Stimulated activated CD4-positive, alpha-beta T cell treated with anti-CD3 and anti-CD28 coated beads, TNF-alpha, amount 100 ng/mL, for 4 hours (primary cell): ENCODE results near the gene NUFIP2.
"Not testable (repeated sequence)": the region's sequence is repeated elsewhere in the genome, so short reads cannot be mapped to it uniquely, and the experiment has no call there.

Experiments used
- DNase-seq, 3 experiments: peaks; one replicate each; pipeline ENCODE4 v3.0.0-alpha.2; 2020; ENCODE audit warnings: low read depth in 3 of 3

NUFIP2 gene

DNA sequence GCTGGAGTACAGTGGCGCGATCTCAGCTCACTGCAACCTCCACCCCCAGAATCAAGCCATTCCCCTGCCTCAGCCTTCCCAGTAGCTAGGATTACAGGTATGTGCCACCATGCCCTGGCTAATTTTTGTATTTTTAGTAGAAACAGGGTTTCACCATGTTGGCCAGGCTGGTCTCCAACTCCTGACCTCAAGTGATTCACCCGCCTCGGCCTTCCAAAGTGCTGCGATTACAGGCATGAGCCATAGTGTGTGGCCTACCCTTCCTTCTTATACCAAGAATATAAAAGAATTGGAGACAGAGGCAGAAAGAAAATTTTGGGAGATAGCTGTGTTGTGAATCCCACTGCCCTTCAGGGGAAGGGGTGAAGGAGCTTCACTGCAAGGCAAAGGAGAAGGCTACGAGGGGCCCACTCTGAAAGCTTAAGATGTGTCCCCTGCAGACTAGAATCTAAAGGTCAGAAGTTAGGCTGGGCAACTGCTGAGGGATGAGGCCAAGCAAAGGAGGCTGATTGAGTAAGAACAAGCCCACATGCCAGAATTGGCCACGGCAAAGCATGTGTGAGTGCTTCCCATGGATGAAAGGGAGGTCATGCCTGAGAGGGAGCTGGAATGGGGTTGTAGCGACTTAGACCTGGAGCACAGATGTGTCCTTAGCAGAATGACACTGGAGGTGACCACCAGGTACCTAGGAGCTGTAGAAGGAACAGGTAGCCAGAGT lies 55.7 kb downstream of the NUFIP2 start:
- DNase-seq = no peak

DNA sequence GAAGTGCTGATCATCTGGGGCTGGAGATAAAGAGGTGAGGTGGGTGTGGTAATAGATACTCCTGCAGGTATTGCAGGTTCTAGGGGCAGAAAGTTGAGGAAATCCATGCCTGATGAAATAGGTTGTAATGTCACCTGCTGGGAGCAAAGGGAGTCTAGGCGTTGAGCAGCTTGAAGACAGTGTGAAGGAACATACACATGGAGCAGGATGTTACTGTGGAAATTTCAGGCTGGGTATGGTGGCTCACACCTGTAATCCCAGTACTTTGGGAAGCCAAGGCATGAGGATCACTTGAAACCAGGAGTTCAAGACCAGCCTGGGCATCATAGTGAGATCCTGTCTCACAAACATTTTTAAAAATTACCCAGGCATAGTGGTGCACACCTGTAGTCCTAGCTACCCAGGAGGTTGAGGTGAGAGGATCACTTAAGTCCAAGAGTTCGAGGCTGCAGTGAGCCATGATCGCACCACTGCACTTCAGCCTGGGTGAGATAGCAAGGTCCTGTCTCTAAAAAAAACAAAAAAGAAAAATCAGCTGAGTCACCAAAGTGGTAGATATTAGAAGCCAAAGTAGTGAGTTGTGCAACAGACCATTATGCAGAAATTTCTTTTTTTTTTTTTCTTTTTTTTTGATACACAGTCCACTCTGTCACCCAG lies 56.3 kb downstream of the NUFIP2 start:
- no peak for DNase-seq

DNA sequence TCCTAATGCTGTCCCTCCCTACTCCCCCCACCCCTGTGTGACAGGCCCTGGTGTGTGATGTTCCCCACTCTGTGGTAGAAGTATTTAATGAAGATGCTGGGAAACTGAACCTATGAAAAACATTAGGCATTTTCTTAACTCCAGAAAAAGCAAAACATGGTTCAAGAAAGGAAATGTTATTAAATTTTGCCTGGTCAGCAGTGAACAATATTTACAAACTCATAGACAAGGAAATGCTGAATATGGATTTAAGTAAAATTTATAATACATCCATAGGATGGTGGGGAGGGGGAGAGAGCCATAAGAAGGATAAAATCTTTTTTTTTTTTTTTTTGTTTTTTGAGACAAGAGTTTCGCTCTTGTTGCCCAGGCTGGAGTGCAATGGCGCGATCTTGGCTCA lies 58.0 kb downstream of the NUFIP2 start:
- no peak for DNase-seq

DNA sequence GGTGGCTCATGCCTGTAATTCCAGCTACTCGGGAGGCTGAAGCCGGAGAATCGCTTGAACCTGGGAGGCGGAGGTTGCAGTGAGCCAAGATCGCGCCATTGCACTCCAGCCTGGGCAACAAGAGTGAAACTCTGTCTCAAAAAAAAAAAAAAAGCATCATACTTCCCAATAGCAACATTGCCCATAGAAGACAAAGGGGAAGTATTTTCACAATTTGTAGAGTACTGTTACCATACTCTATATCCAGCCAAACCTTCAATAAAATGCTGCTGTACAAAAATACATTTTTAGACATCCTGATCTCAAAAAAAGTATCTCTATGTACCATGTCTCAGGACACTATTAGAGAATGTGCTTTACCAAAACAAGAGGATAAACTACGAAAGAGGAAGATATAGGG lies 59.0 kb downstream of the NUFIP2 start:
- DNase-seq = not testable (repeated sequence)

DNA sequence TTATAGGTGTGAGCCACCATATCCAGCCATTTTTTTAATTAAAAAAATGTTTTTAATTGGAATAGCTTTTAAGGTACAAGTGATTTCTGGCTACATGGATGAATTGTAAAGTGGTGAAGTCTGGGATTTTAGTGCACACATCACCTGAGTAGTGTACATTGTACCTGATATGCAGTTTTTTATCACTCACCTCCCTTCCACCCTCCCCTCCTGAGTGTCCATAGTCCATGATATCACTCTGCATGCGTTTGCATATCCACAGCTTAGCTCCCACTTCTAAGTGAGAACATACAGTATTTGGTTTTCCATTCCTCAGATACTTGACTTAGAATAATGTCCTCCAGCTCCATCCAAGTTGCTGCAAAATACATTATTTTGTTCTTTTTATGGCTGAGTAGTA lies 60.6 kb downstream of the NUFIP2 start:
- DNase-seq = no peak

DNA sequence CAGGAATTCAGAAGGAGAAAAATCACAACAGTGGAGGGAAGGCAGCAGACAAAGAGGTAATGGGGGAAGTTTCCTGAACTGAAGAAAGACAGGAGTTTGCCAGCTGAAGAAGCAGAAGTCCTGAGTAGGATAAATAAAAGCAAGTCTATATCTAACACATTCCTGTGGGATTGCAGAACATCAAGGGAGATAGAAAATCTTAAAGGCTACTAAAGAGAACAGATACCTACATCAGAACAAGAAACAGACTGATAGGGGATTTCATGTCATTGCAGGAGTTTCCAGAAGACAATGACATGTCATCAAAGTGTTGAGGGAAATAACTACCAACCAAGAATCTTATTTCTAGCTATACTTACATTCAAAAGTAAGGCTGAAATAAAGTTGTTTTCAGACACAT lies 68.6 kb downstream of the NUFIP2 start:
- DNase-seq = no peak

DNA sequence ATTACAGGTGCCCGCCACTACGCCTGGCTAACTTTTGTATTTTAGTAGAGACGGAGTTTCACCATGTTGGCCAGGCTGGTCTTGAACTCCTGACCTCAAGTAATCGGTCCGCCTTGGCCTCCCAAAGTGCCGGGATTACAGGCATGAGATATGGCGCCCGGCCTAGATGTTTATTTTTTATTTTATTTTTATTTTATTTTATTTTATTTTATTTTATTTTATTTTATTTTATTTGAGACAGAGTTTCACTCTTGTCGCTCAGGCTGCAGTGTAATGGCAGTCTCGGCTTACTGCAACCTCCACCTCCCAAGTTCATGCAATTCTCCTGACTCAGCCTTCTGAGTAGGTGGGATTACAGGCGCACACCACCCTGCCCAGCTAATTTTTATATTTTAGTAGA lies 72.6 kb downstream of the NUFIP2 start:
- not testable (repeated sequence) for DNase-seq

DNA sequence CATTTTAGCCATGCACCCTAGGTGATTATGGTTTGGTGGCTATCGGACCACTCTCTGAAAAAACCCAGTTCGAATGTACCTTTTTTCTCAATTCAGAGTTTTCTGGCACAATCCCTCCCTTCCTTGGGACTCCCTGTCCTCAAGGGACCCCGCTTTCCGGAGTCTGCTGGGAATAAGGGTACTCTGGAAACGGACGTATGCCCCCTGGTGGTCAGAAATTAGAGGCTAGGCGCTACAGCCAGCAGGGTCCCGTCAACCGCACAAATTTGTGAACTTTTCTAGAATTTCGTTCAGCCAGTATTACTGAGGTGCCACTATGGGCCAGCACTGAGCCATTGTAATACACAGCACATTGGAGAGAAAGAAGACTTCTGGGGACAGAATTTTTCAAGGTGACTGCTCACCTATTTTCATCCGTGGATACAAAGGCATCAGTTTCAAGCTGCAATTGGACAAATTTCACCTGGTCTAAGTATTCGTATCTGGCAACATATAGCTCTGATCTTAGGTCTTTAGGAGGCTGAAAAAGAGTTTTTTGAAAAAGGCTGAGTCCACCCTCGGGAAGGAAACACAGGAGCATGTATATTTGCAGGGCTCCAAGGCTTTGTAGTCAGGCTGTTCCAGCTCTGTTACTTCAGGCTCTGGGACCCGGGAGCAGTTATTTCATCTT lies 74.4 kb downstream of the NUFIP2 start:
- DNase-seq = peak; percentile 32 to 47 (median 39)

DNA sequence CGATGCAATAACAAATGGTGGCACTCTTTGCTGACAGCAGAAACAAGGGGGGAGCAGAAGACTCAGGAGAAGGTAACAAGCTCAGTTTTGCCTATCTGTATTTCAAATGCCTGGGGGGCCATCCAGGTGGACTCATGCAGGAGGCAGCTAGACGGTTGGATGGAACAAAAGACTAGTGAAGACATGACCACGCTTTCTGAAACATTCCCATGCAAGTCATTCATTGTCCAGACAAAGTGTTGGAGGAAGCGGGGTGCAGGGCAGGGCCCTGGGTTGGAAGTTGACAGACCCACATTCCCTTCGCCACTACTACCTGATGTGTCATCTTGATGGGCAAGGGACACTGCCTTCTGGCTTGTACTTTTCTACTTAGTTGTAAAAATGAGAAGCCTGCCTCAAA lies 77.1 kb downstream of the NUFIP2 start:
- DNase-seq = no peak

DNA sequence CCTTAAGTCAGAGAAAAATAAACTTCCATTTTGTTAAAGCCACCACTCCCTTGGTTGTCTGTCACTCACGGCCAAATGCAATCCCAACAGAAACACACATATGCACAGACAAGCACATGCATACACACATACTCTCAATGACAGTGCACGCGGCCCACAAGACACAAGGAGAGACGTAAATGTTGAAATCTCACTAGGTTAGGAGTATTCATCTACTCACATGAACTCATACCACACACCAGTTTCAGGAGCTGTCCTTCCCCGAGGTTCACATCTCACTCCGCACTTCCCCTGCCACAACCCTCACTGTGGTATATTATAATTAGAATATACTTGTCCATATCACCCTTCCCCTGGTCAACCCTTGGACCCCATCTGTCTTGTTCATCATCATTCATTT lies 77.8 kb downstream of the NUFIP2 start:
- DNase-seq = no peak

DNA sequence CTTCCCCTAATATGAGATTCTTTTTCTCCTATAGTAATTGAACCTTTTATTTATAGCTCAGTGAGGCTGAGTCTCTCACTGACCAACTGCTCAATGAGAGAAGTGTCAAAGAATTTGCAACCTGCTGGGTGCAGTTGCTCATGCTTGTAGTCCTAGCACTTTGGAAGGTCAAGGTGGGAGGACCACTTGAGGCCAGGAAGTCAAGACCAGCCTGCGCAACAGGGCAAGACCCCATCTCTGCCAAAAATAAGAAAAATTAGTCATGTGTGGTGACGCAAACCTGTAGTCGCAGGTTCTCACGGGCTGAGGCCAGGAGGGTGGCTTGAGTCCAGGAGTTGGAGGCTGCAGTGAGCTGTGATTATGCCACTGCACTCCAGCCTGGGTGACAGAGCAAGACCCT lies 78.2 kb downstream of the NUFIP2 start:
- no peak for DNase-seq

DNA sequence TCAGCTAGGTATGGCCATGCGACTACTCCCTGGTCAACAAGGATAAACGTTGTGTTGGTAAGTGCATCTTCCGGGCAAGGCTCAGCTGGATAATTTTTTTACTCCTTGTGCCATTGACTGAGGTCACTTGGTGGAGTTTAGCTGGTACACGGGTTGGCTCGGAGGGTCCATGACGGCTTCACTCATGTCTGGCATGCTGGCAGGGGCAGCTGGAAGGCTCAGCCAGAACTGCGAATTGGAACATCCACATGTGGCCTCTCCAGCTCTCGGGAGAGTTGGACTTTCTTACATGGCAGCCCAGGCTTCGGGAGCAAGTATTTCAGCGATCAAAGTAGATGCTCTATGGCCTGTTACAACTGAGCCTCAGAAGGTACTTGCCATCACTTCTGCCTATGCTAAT lies 78.8 kb downstream of the NUFIP2 start:
- no peak for DNase-seq

DNA sequence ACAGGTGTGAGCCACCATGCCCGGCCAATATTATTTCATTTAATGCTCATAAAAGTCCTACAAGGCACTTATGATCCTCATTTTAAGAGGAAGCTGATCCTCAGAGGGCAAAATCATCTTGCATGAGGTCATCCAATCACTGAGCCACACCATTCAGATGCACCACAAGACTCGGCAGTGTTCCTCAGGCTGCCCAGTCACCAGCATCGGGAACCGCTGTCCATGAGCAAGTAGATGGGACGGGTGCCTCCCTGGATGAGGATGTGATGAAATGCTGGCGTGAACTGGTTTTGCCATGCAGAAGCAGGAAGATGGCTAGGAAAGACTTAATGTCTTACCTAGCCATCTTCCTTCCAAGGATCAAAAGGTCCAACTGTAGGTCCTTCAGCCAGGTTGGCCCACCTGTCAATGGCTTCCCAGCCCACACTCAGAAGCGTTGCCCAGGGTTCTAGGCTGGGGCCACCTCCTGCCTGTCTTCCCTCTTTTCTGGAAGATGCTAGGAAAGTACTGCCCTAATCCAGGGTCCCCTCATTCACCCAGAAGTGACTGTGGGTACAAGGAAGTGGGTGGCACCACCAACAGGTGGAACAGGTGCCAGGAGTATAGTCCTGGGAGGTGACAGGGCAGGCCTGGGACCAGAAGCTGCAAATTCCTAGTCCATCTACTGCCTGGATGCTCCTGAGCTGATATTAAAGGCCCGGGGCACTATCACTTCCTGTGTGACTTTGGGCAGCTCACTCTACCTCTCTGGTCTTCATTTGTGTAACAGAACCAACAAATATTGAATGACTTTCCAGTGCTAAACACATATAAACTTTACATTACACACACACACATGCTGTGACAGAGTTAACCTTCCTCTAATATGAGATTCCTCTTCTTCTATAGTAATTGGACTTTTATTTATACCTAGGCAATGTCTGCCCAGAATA lies 79.5 kb downstream of the NUFIP2 start:
- DNase-seq = no peak

DNA sequence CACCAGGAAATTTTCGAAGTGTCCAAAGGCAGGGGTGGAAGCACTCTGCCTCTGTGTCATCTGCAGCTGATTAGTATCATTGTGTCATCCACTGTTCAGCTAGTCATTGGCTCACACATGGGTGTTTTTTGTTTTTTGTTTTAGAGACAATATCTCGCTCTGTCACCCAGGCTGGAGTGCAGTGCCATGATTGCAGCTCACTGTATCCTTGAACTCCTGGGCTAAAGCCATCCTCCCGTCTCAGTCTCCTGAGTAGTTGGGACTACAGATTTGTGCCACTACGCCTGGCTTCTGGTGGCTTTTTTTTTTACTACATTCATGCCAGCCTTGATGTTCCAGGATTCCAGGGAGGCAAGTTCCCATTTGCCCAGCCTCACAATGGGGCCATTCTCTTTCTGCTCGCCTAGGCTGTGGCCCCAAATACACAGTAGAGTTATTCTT lies 81.2 kb downstream of the NUFIP2 start:
- DNase-seq = no peak

DNA sequence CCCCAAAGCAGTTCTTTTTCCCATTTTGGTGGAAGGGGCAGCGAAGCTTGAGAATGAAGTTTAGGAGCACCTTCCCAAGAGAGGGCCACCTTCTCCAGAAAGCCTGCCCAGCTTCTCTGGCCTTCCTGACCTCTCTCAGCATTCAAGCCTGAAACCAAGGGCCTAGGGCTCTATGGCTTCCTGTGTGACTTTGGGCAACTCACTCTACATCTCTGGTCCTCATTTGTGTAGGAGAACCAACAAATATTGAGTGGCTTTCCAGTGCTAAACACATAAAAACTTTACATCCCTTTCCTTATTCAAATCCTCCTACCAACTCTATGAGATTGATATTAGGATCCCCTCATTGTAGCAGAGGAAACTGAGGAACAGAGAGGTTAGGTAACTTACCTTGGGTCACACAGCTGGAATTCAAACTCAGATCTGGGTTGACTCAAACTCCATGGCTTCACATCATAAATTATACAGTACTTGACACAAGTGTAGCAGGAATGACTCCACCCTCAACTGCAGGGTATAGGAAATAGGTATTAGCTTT lies 81.8 kb downstream of the NUFIP2 start:
- DNase-seq = no peak

DNA sequence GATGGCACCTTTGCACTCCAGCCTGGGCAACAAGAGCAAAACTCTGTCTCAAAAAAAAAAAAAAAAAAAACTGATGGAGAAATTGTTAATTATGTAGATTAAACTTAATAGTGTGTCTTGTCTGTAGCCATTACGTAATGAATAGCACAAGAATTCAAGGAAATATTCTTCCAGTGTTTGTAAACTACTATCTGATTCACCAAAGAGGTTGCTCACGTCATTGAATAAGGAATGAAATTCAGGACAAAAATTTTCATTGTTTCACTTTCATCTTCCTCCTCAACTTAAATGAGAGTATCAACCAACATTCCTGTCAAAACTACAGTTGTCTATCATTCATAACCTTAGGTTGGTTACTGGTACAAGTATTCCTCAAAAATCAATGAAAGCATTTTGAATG lies 83.1 kb downstream of the NUFIP2 start:
- DNase-seq = no peak

DNA sequence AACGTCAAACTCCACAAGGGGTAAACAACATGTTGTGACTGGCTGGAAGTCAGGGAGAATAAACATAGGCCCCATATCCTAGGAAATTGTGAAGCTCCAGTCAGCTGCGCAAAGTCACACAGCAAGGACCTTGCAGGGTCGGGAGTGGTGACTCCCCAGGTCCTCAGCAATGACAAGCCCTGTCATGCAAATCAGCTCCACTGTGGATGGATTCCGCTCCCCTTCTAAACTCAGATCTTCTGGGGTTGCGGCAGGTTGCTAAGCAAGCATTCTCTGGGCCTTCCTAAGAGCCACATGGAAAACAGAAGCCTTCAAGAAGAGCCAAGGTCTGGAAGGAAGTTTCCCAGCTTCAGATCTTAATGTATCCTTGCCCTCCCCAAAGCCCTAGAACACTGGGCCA lies 84.9 kb downstream of the NUFIP2 start:
- DNase-seq = no peak

DNA sequence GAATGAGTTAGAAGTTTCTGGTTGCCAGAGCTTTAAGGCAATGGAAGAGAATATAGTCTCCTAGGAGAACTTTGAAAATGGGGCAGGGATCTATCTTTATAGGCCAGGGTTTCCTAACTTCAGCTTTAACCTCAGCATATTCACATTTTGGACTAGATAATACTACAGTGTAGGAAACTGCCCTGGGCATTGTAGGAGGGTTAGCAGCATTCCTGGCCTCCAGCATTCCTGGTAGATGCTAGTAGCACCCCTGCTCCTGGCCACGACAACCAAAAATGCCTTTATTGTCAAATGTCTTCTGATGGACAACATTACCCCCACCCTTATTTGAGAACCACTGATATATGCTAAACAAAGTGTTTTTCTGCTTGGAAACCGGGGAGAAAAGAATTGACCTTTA lies 86.0 kb downstream of the NUFIP2 start:
- no peak for DNase-seq
